K562 (cell line): ENCODE data around the gene SLMAP. TPM values are rescaled to one million over a fixed set of nuclear protein-coding genes. Genes with fewer than 3 reads are reported as not detected.

Experiments
- ATAC-seq: fragments of 200-7000 bp; cut with Tn5 transposase; 3 replicates; pipeline ENCODE4 v1.9.1; 2020; ENCODE audit warnings: moderate library complexity
- BruUV-seq: library from RNA; stranded (reverse); fragments of 400-500 nt; replicated peaks from 2 replicates; lab custom pipeline; 2021; lab: Mats Ljungman, UMichigan
- CTCF ChIA-PET: fragments of 300-600 bp; formaldehyde crosslinking; extraction: SDS; loops from one replicate; lab custom pipeline; 2021; ENCODE audit warnings: low intra/inter-chr PET ratio; lab: Yijun Ruan, JAX
- POLR2A ChIA-PET: fragments of 300-600, 350-650 bp; sonication (Branson Sonifier 250); formaldehyde crosslinking; extraction: SDS; loops from one replicate; lab custom pipeline; 2021; ENCODE audit warnings: antibody characterized with exemption, inconsistent platforms; lab: Yijun Ruan, JAX
- DNase-seq, 4 experiments: peaks; one replicate each; pipeline versions ENCODE4 v3.0.0 to v3.0.0-alpha.2; 2011 to 2018; ENCODE audit warnings: low spot score in 3 of 4, mixed read lengths in 3 of 4; ENCODE audit errors: extremely low read depth in 1 of 4
- FAIRE-seq: peaks from 2 replicates; lab custom pipeline; 2011; peaks lifted over from hg19 to GRCh38; lab: Jason Lieb, UNC
- H2AFZ ChIP-seq: 2 replicates; pipeline ENCODE4 v1.6.0; 2011; ENCODE audit warnings: low read depth, low read length, control low read depth, inconsistent platforms
- H3K27ac ChIP-seq: fragments of 200-600 bp; 3 replicates; pipeline ENCODE4 v1.8.0; 2011; ENCODE audit warnings: low read depth, mild to moderate bottlenecking, control low read depth, inconsistent platforms, low read length, moderate library complexity, mixed read lengths; ENCODE audit errors: extremely low read depth
- H3K27me3 ChIP-seq, 2 experiments: fragments of 300-600 bp in 1 of 2; 2 replicates in 1 of 2; 3 replicates in 1 of 2; pipeline versions ENCODE4 v1.6.0 to v1.8.0; 2011; ENCODE audit warnings: inconsistent platforms in 2 of 2, low read length in 2 of 2, mild to moderate bottlenecking in 1 of 2, mixed read lengths in 1 of 2, moderate library complexity in 1 of 2; ENCODE audit not compliant: control insufficient read depth in 2 of 2, insufficient read depth in 2 of 2
- H3K36me3 ChIP-seq: fragments of 300-600 bp; 3 replicates; pipeline ENCODE4 v1.8.0; 2011; ENCODE audit warnings: mild to moderate bottlenecking, low read length, inconsistent platforms; ENCODE audit not compliant: control insufficient read depth, insufficient read depth
- H3K4me1 ChIP-seq, 2 experiments: fragments of 200-600 bp in 1 of 2; replicated peaks in 1 of 2; 2 replicates in 1 of 2; 3 replicates in 1 of 2; pipeline versions ENCODE4 v1.5.1 to v1.8.0; 2011; ENCODE audit warnings: inconsistent platforms in 2 of 2, low read length in 2 of 2, mild to moderate bottlenecking in 1 of 2, mixed read lengths in 1 of 2, moderate library complexity in 1 of 2; ENCODE audit not compliant: control insufficient read depth in 2 of 2, insufficient read depth in 2 of 2
- H3K4me2 ChIP-seq: 2 replicates; pipeline ENCODE4 v1.6.1; 2011; ENCODE audit warnings: low read length, control low read depth, inconsistent platforms, mixed read lengths; ENCODE audit not compliant: insufficient read depth
- H3K4me3 ChIP-seq: fragments of 200-600 bp; sonication (generic), shearing (Covaris generic); 2 replicates; pipeline ENCODE4 v1.5.1; 2016; ENCODE audit warnings: control low read depth, inconsistent platforms
- H3K79me2 ChIP-seq: fragments of 200-600 bp; 3 replicates; pipeline ENCODE4 v1.8.0; 2011; ENCODE audit warnings: low read length, inconsistent platforms; ENCODE audit not compliant: control insufficient read depth, insufficient read depth
- H3K9ac ChIP-seq, 2 experiments: 2 replicates each; pipeline versions ENCODE4 v1.6.0 to v1.6.1; 2011; ENCODE audit warnings: low read depth in 2 of 2, low read length in 2 of 2, control low read depth in 1 of 2, inconsistent platforms in 1 of 2, mild to moderate bottlenecking in 1 of 2, mixed read lengths in 1 of 2; ENCODE audit not compliant: insufficient read depth in 1 of 2
- H3K9me1 ChIP-seq: one replicate; pipeline ENCODE4 v1.6.0; 2011; ENCODE audit warnings: inconsistent platforms, mild to moderate bottlenecking, low read length, moderate library complexity; ENCODE audit not compliant: control insufficient read depth, insufficient read depth
- H3K9me3 ChIP-seq: replicated peaks from 2 replicates; pipeline ENCODE4 v1.5.1; 2011; ENCODE audit warnings: low read depth, low read length, inconsistent platforms; ENCODE audit not compliant: control insufficient read depth, insufficient read depth
- H4K20me1 ChIP-seq: replicated peaks from 2 replicates; pipeline ENCODE4 v1.6.1; 2011; ENCODE audit warnings: low read length, inconsistent platforms, mixed read lengths; ENCODE audit not compliant: control insufficient read depth, insufficient read depth
- EHMT2 ChIP-seq: fragments of 450-650 bp; IDR thresholded peaks from 2 replicates; pipeline ENCODE4 v1.6.1; 2018; ENCODE audit warnings: antibody characterized with exemption
- HDGF ChIP-seq: fragments of 450-650 bp; IDR thresholded peaks from 2 replicates; pipeline ENCODE4 v1.6.1; 2016
- MEIS2 ChIP-seq: fragments of 450-650 bp; IDR thresholded peaks from 2 replicates; pipeline ENCODE4 v1.6.1; 2014; ENCODE audit warnings: mild to moderate bottlenecking; ENCODE audit not compliant: partially characterized antibody
- PBX2 ChIP-seq, 2 experiments: IDR thresholded peaks in 1 of 2; conservative IDR thresholded peaks in 1 of 2; 2 replicates each; pipeline ENCODE4 v1.6.1; 2016; ENCODE audit warnings: low read depth in 2 of 2, mild to moderate bottlenecking in 1 of 2, missing compliant biosample characterization in 1 of 2, missing genetic modification characterization in 1 of 2, moderate library complexity in 1 of 2
- PCBP2 ChIP-seq: fragments of 200-400 bp; formaldehyde crosslinking; IDR thresholded peaks from 2 replicates; pipeline ENCODE4 v1.6.1; 2018; ENCODE audit warnings: low read length, low read depth, mild to moderate bottlenecking, moderate library complexity; ENCODE audit not compliant: poor library complexity, severe bottlenecking
- SMC3 ChIP-seq: conservative IDR thresholded peaks from 2 replicates; pipeline ENCODE4 v1.6.1; 2011; ENCODE audit warnings: low read depth, low read length, improper control_type of control experiment; ENCODE audit not compliant: insufficient read depth
- WGBS: fragments of 100-300 bp; shearing (Covaris generic); methylation state at CpG from one replicate; pipeline ENCODE4 v1.1.6; 2016; ENCODE audit warnings: low coverage, mixed read lengths; ENCODE audit not compliant: insufficient coverage; ENCODE audit errors: missing lambda C conversion rate; 5-methylcytosine and 5-hydroxymethylcytosine counted together
- in situ Hi-C: fragments of 300-500 bp; cut with MboI; formaldehyde crosslinking; loops from 4 replicates; pipeline ENCODE4 v1.15.0; 2018; ENCODE audit warnings: inconsistent platforms, mixed read lengths
- intact Hi-C: fragments of 100-400 bp; cut with micrococcal nuclease; formaldehyde crosslinking; loops from 2 replicates; pipeline ENCODE4 v1.14.2; 2022
- polyA plus RNA-seq, 8 experiments: library from polyadenylated mRNA; depleted of rRNA in 4 of 8; stranded (reverse) in 5 of 8; unstranded in 3 of 8; fragments of >200 nt; fragmentation: Nextera tagmentation in 2 of 8; fragmentation: Illumina TruSeq in 1 of 8; extraction: Ambion mirVana in 2 of 8; extraction: Trizol in 1 of 8; gene quantifications; 2 replicates each; pipeline versions ENCODE4 v1.2.1 to v1.2.3, GENCODE V29; 2011 to 2014; ENCODE audit warnings: inconsistent platforms in 1 of 8, missing spikeins in 1 of 8
- total RNA-seq, 7 experiments: library from RNA; depleted of rRNA in 6 of 7; stranded (reverse); fragments of >200 nt in 6 of 7; fragmentation: Illumina TruSeq in 2 of 7; extraction: Trizol in 2 of 7; gene quantifications; 2 replicates each; pipeline versions ENCODE4 v1.2.1 to v1.2.3, GENCODE V29; 2011 to 2021; ENCODE audit warnings: low replicate concordance in 1 of 7

SLMAP gene
- total and polyA plus RNA-seq, 9 of the 15 experiments (the other 6 are each of a cell fraction or from before 2014, with no cell fraction given) = 12.1 to 50.7 (median 28.3) TPM

GRCh38 chr3:57933602-57934001, 177.5 kb downstream of the SLMAP start:
- Histone ChIP-seq H2AFZ (no peak overlapping the region), H3K27me3 (no peaks in the 10 kb centered on the region), H3K4me1 (peaks cover 0 to 3% of the 10 kb centered on the region in 2 experiments; a peak in 2 of 5 replicates), H3K9me3 (no peaks in the 10 kb centered on the region), H3K4me2 (no peak overlapping the region), H3K9me1 (no peaks in the 10 kb centered on the region), H3K36me3 (peaks cover 6% of the 10 kb centered on the region; the same call in 2 of the 3 replicates), H3K4me3 (no peak overlapping the region), H3K9ac (no peak overlapping the region), H3K79me2 (no peaks in the 10 kb centered on the region), H4K20me1 (no peaks in the 10 kb centered on the region), H3K27ac (no peak overlapping the region)
- intact Hi-C loops (no loop called here), in situ Hi-C loops (no loop called here)
- 17% methylated on average over 1 of the region's 2 CpGs for WGBS
- POLR2A ChIA-PET = no interaction called here
- no peak for TF ChIP-seq PBX2 (CRISPR knock-in tag; IDR thresholded peaks at IDR 0.05; ENCODE audit: low read depth)
- 0 out of 2 replicates have a peak, but pooled peaks have one; percentile 22 for TF ChIP-seq PBX2 (tag; conservative IDR thresholded peaks at IDR 0.05; ENCODE audit: low read depth)
- TF ChIP-seq PCBP2 = no peak
- no peak for TF ChIP-seq EHMT2
- TF ChIP-seq SMC3 = no peak
- peak; percentile 48 for TF ChIP-seq MEIS2
- TF ChIP-seq HDGF = no peak
- no peak for ATAC-seq
- CTCF ChIA-PET = no interaction called here
- no TSS peak for BruUV-seq
- DNase-seq = no peak
- FAIRE-seq = no peak
